Activated CD8-positive, alpha-beta memory T cell treated with anti-CD3 and anti-CD28 coated beads, Interleukin-2, amount 10 ng/mL, durations not matched to agents 7 days and 5 days (primary cell): ENCODE data around the gene RHOT2. TPM values are rescaled to one million over a fixed set of nuclear protein-coding genes. Genes with fewer than 3 reads are reported as not detected.

Experiments
- ATAC-seq: fragments of 150-1000 bp; cut with Tn5 transposase; one replicate; pipeline ENCODE4 v1.10.0; 2021; ENCODE audit warnings: moderate library complexity
- CTCF ChIA-PET: fragments of 350-600 bp; sonication (Branson Sonifier 250); formaldehyde crosslinking; loops from one replicate; lab custom pipeline; 2021; ENCODE audit warnings: antibody characterized with exemption; lab: Charles Lee
- DNase-seq: peaks from one replicate; pipeline ENCODE4 v3.0.0-alpha.2; 2020
- H3K27ac Mint-ChIP-seq: one replicate; pipeline ENCODE4 v1.8.0; 2021; ENCODE audit warnings: mild to moderate bottlenecking, mixed read lengths
- H3K27me3 Mint-ChIP-seq: one replicate; pipeline ENCODE4 v1.8.0; 2021; ENCODE audit warnings: mixed read lengths
- H3K36me3 Mint-ChIP-seq: one replicate; pipeline ENCODE4 v1.8.0; 2021; ENCODE audit warnings: mild to moderate bottlenecking, mixed read lengths
- H3K4me1 Mint-ChIP-seq: one replicate; pipeline ENCODE4 v1.8.0; 2021; ENCODE audit warnings: mixed read lengths
- H3K4me3 Mint-ChIP-seq: one replicate; pipeline ENCODE4 v1.8.0; 2021; ENCODE audit warnings: mild to moderate bottlenecking, moderate library complexity, mixed read lengths
- H3K9me3 Mint-ChIP-seq: one replicate; pipeline ENCODE4 v1.8.0; 2022; ENCODE audit warnings: low read depth, mixed read lengths
- total RNA-seq, 2 experiments: library from RNA; stranded (reverse); gene quantifications; one replicate each; pipeline ENCODE4 v1.2.3, GENCODE V29; 2021

Gene RHOT2
- total RNA-seq, 2 experiments from 2014 or later, result 134 to 168 TPM

DNA sequence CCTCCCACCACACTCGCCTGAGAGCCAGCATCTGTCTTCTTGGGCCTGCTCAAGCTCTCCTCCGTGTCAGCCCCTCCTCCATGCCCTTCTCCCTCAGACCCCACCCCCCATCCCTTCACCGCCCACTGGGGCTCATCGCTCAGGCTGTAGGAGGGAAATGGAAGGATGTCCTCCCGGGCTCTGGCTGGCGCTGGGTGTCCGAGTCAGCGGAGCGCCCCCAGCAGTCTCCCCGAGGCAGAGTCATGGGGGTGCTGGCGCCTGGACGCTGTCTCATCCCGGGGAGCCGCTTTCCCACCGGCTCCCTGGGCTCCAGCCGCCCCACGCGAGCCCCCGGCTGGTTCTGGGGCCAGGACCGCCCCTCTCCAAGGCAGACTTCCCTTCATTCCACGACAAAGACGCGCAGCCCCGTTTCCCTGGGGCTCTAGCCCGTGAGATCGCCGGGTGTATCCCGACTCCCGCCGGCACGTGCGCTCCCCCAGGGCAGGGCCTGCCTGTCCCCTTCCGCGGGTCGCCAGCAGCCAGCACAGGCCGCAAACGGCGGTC is 52.6 kb downstream of the RHOT2 start:
- peaks cover 25% of the 10 kb centered on the region for H3K4me1 Mint-ChIP-seq

DNA sequence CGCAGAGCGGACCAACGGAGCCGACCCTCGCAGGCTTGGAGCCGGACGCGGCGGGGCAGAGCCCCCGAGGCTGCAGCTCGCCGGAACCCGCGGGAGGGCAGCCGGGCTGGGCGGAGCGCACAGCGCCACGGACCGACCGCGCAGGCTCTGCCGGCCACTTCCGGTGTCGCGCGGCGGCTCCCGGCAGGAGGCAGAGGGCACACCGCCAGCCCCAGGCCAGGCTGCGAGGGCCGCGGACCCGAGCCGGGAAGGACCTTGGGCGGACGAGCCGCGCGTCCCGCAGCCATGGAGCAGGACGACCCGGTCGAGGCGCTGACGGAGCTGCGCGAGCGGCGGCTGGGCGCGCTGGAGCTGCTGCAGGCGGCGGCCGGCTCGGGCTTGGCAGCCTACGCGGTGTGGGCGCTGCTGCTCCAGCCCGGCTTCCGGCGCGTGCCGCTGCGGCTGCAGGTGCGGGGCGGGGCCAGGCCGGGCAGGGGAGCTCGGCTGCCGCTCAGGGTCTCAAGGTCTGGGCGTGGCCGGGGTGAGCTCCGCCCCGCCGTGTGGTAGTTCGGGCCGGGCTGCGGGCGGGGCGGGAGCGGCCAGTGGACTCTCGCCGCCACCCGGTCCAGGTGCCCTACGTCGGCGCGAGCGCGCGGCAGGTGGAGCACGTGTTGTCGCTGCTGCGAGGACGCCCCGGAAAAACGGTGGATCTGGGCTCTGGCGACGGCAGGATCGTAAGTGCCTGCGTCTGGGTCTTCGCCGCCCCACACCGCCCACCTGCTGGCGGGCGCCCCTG is 53.2 kb downstream of the RHOT2 start, which contains the start of gene ANTKMT:
Gene ANTKMT (plus strand): TSS at position 157 of the 775 bp plus-strand sequence. CDS start 129 bp downstream, at position 286.
- Mint-ChIP-seq H3K4me1 (peaks cover 23% of the 10 kb centered on the region), H3K9me3 (no peaks in the 10 kb centered on the region), H3K36me3 (no peaks in the 10 kb centered on the region), H3K27ac (peak within 1 kb of the TSS; percentile 72), H3K27me3 (peaks cover 4% of the 10 kb centered on the region), H3K4me3 (peak within 1 kb of the TSS; percentile 69)
- CTCF ChIA-PET, result interaction anchor here (0.6 to 3.0 kb wide), 14 partner anchors 9 to 297 kb away, joined by 3 to 22 read pairs (median 4); partner anchors contain the start of genes CIAO3, METTL26, STUB1 and WDR90
- ATAC-seq, result peak; percentile 72
- DNase-seq, result peak; percentile 83

More for the DNA sequence above, 52.6 kb downstream of the RHOT2 start:
- peak; percentile 65 for DNase-seq
- Mint-ChIP-seq H3K27ac (peak overlapping the region; percentile 72), H3K9me3 (no peaks in the 10 kb centered on the region), H3K27me3 (peaks cover 9% of the 10 kb centered on the region), H3K36me3 (no peaks in the 10 kb centered on the region), H3K4me3 (peak overlapping the region; percentile 69)
- CTCF ChIA-PET, result interaction anchor here (0.6 to 3.0 kb wide), 20 partner anchors 8 to 297 kb away, joined by 3 to 22 read pairs (median 4); partner anchors contain the start of genes CHTF18, CIAO3, RPUSD1 and STUB1
- ATAC-seq, result peak; percentile 21

DNA sequence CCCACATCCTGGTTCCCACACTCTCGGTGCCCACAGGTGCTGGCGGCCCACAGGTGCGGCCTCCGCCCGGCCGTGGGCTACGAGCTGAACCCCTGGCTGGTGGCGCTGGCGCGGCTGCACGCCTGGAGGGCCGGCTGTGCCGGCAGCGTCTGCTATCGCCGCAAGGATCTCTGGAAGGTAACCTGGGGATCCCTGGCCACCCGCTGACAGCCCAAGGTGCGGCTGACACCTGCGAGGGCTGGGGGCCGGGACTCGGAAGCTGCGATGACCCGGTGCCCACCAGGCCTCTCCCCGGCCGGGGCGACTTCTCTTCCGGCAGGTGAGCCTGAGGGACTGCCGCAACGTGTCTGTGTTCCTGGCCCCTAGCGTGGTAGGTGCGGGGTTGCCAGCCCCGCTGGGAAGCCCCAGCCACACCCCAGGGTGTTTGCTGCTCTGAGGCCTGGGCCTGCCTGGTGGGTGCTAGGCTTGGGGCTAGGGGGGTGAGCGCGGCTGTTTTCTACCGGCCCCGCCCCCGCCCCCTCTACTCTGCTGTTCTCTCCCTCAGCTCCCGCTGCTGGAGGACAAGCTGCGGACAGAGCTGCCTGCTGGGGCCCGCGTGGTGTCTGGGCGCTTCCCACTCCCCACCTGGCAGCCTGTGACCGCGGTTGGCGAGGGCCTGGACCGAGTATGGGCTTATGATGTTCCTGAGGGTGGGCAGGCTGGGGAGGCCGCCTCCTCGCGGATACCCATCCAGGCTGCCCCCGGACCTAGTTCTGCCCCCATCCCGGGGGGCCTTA is 54.0 kb downstream of the RHOT2 start:
- Mint-ChIP-seq H3K36me3 (no peaks in the 10 kb centered on the region), H3K4me1 (peaks cover 23% of the 10 kb centered on the region), H3K4me3 (no peak overlapping the region), H3K9me3 (no peaks in the 10 kb centered on the region), H3K27me3 (no peaks in the 10 kb centered on the region), H3K27ac (no peak overlapping the region)
- DNase-seq, result no peak
- CTCF ChIA-PET, result interaction anchor here (0.6 to 5.2 kb wide), 15 partner anchors 8 to 481 kb away, joined by 3 to 22 read pairs (median 4); partner anchors contain the start of genes CHTF18, CIAO3, METTL26 and RPUSD1
- ATAC-seq, result no peak

DNA sequence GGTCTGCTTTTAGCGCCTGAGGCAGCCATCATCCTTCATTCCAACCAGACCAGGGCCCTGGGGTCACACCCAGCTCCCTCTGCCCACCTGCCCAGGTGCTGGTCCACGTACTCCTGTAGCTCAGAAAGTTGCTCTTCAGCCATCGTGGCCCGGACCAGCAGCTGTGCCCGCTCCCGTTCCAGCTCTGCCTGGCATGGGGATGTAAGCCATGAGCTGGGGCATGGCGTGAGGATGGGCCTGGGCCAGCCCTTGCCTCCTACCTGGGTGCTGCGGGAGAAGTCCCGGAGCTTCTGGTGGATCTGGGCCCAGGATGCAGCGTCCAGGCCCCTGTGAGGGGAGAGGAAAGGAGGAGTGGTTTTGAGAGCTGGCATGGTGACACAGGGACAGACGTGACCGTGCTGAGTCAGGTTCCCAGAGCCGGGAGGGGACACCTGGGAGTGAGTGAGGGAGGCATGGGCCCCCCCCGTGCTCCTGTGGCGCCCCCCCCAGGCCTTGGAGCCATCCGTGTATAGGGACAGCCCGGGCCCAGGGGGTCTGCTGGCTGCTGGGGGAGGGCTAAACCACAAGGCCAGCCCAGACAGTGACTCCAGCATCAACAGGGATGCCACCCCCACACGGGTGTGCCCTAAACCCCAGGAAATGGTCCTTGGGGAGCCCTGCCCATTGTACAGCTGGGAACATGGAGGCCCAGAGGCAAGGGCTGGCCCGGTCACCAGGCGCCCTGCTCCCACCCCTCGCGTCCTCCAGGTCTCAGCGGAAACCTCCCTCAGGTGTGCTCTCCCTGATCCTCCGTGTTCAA is 55.1 kb downstream of the RHOT2 start:
- Mint-ChIP-seq H3K9me3 (no peaks in the 10 kb centered on the region), H3K4me3 (no peak overlapping the region), H3K27ac (no peak overlapping the region), H3K27me3 (no peaks in the 10 kb centered on the region), H3K36me3 (no peaks in the 10 kb centered on the region), H3K4me1 (peaks cover 23% of the 10 kb centered on the region)
- ATAC-seq (no peak), DNase-seq (no peak)
- CTCF ChIA-PET, result interaction anchor here (0.6 to 5.8 kb wide), 8 partner anchors 8 to 483 kb away, joined by 3 to 33 read pairs (median 5); partner anchors contain the start of genes CHTF18, CIAO3, METRN and RPUSD1

DNA sequence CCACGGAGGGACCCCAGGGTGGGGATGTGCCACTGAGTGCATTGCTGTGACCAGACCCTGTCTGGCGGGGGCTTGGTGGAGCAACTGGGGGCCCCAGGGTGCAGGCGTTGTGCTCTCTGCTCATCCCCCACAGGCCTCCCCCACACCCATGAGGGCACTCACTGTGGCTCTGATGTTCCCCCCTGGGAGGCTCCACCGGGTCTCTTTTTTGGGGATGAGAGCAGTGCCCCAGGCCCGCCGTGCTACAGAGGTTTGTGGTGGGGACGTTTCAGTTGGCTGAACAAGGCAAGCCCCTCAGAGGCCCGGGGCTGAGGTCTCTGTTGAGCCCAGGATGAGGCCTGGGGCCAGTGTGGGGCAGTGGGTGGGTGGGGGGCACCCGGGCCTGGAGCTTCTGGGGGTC is 55.8 kb downstream of the RHOT2 start:
- CTCF ChIA-PET, result interaction anchor here (0.8 to 5.8 kb wide), 6 partner anchors 8 to 63 kb away, joined by 3 to 33 read pairs (median 12); partner anchors contain the start of genes CHTF18, CIAO3, METRN and RPUSD1
- Mint-ChIP-seq H3K4me1 (peaks cover 23% of the 10 kb centered on the region), H3K27ac (no peak overlapping the region), H3K27me3 (no peaks in the 10 kb centered on the region), H3K9me3 (no peaks in the 10 kb centered on the region), H3K4me3 (no peak overlapping the region), H3K36me3 (no peaks in the 10 kb centered on the region)
- DNase-seq (no peak), ATAC-seq (no peak)

Other genes with a start within 250 kb of the RHOT2 start
- 10 to 100 TPM; 25.9 to 32.1 TPM for gene RAB11FIP3, start 242.5 kb upstream of the RHOT2 start, total RNA-seq
- gene CAPN15, start 140.4 kb upstream of the RHOT2 start, total RNA-seq, result 100 to 1,000 TPM; 113 to 121 TPM
- gene PRR35, start 107.7 kb upstream of the RHOT2 start, total RNA-seq, result not detected
- 1 to 10 TPM in 1 of 2 experiments, under 1 TPM in 1; 0.94 to 1.2 TPM for gene NHLRC4, start 101.1 kb upstream of the RHOT2 start, total RNA-seq
- gene PIGQ, start 98.2 kb upstream of the RHOT2 start, total RNA-seq, result 10 to 100 TPM; 38.8 to 41.0 TPM
- gene RAB40C, start 78.1 kb upstream of the RHOT2 start, total RNA-seq, result 10 to 100 TPM; 13.3 to 14.0 TPM
- under 1 TPM; 0.12 to 0.23 TPM for gene WFIKKN1, start 37.1 kb upstream of the RHOT2 start, total RNA-seq
- 10 to 100 TPM; 86.7 to 92.6 TPM for gene METTL26, start 31.8 kb upstream of the RHOT2 start, total RNA-seq
- gene MCRIP2, start 26.3 kb upstream of the RHOT2 start, total RNA-seq, result 10 to 100 TPM; 42.5 to 47.3 TPM
- 100 to 1,000 TPM in 1 of 2 experiments, 10 to 100 TPM in 1; 74.7 to 108 TPM for gene WDR90, start 18.8 kb upstream of the RHOT2 start, total RNA-seq
- under 1 TPM; 0.37 to 0.79 TPM for gene RHBDL1, start 7.5 kb downstream of the RHOT2 start, total RNA-seq
- 10 to 100 TPM; 84.2 to 87.1 TPM for gene STUB1, start 12.3 kb downstream of the RHOT2 start, total RNA-seq
- 10 to 100 TPM; 30.5 to 37.1 TPM for gene JMJD8, start 16.2 kb downstream of the RHOT2 start, total RNA-seq
- gene WDR24, start 22.3 kb downstream of the RHOT2 start, total RNA-seq, result 10 to 100 TPM; 18.9 to 19.4 TPM
- gene FBXL16, start 37.7 kb downstream of the RHOT2 start, total RNA-seq, result 1 to 10 TPM; 4.2 to 7.5 TPM
- 10 to 100 TPM in 1 of 2 experiments, 1 to 10 TPM in 1; 9.8 to 14.0 TPM for gene METRN, start 47.0 kb downstream of the RHOT2 start, total RNA-seq
- gene ANTKMT, start 53.0 kb downstream of the RHOT2 start, total RNA-seq, result 10 to 100 TPM; 14.8 to 21.1 TPM
- gene CCDC78, start 58.3 kb downstream of the RHOT2 start, total RNA-seq, result 1 to 10 TPM; 2.5 to 2.9 TPM
- 10 to 100 TPM; 13.0 to 14.3 TPM for gene HAGHL, start 59.0 kb downstream of the RHOT2 start, total RNA-seq
- gene CIAO3, start 72.9 kb downstream of the RHOT2 start, total RNA-seq, result 10 to 100 TPM; 34.8 to 37.0 TPM
- not detected for gene MSLN, start 92.6 kb downstream of the RHOT2 start, total RNA-seq
- gene RPUSD1, start 120.2 kb downstream of the RHOT2 start, total RNA-seq, result 10 to 100 TPM; 27.8 to 38.0 TPM
- 100 to 1,000 TPM; 125 to 139 TPM for gene CHTF18, start 120.5 kb downstream of the RHOT2 start, total RNA-seq
- not detected for gene GNG13, start 132.6 kb downstream of the RHOT2 start, total RNA-seq